Left renal pelvis (tissue), 4 donors: ENCODE results near the gene MTCL1. TPM values are rescaled to one million over a fixed set of nuclear protein-coding genes. Genes with fewer than 3 reads are reported as not detected.

Experiments used
- DNase-seq, 4 donors: peaks; one replicate each; pipeline ENCODE4 v3.0.0-alpha.2; 2013; ENCODE audit warnings: low read depth in 4 of 4, low spot score in 3 of 4
- polyA plus RNA-seq, 4 donors: library from polyadenylated mRNA; unstranded; fragments of 120-200 nt; gene quantifications; one replicate each; pipeline ENCODE4 v1.2.1, GENCODE V29; 2013; ENCODE audit not compliant: insufficient read length in 4 of 4

The MTCL1 gene
- polyA plus RNA-seq, 4 donors: 16.1 to 35.9 (median 26.9) TPM

- DNase-seq: no peak
Measured at GRCh38 chr18:8765783-8766463, 60.6 kb downstream of the MTCL1 start.

- no peak for DNase-seq
Measured at GRCh38 chr18:8766559-8767293, 61.4 kb downstream of the MTCL1 start.

DNA sequence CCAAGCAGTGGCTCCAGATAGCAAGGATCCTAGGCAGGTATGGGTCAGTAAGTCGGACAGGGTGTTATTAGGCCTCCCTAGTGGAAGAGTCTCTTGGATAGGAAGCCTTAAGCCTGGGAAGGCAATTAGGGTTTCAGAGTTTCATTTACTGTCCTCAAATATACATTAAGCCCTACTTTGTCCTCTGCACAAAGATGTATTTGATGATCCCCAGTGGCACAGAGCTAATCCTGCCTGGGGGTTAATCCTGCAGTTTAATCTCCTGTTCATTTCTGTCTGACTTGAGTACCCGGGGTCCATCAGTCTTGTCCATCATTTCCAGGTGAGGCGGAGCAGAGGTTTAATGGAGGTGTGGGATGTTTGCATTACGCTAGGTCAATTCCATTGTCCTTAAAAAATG, 62.0 kb downstream of the MTCL1 start:
- DNase-seq: no peak

DNA sequence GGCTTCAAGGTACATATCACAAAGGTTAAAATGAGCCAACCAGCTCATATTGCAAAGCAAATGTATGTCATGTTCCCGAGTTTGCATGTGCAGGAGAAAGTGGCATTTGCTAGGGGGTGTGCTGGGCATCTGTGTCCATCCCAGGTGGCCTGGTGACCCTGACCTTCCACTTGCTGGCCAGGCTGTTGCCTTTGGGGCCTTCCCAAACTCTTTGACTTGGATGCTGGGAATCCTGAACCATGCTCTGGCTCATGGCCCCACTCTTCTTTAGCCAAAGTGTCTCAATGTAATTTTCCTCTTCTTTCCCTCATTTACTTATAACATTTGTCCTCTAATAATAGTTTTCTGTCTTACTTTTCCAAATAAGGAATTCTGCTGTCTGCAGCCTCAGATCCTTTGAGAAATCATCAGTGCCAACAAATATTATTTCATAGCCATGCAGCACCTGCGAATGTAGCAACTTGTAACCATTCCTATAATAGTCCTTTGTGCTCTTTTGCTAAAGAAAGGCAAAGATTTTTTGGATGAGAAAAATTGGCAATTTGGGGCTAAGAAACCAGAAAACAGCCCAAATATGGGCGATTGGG, 64.2 kb downstream of the MTCL1 start:
- no peak for DNase-seq

GRCh38 chr18:8770657-8771056, 65.3 kb downstream of the MTCL1 start:
- DNase-seq: no peak

DNA sequence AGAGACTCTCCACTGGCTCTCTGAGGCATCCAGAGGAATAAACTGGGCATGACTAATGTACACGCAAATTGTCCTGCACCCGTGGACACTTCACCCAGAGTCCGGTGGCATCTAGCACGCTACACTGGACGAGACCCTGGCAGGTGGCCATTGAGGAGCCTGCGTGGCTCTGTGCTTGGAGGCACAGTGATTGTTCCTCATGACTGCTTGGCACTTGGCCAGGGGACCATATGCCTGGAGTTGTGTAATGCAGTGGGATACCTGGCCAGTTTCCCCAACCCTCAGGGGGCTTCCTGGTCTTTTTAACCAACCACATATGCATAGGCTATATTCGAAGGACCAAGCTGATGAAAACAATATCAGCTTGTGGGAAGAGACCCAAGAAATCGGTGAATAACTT, 66.6 kb downstream of the MTCL1 start:
- no peak for DNase-seq

DNA sequence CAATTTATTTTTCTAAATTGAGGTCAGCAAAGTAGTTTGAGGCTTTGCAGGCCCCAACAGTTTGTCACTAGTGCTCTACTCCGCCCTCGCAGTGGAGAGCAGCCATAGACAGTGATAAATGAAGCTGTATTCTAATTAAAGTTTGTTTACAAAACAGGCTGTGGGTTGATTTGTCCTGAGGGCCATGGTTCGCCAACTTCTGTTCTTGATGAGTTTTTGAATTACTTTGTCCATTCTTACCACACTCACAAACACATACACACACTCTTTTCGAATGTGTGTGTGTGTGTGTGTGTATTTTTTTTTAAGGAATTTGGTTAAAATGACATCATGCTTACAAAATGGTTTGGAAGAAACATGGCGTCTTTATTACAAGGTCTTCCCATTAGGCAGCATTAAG, 68.6 kb downstream of the MTCL1 start:
- no peak for DNase-seq

DNA sequence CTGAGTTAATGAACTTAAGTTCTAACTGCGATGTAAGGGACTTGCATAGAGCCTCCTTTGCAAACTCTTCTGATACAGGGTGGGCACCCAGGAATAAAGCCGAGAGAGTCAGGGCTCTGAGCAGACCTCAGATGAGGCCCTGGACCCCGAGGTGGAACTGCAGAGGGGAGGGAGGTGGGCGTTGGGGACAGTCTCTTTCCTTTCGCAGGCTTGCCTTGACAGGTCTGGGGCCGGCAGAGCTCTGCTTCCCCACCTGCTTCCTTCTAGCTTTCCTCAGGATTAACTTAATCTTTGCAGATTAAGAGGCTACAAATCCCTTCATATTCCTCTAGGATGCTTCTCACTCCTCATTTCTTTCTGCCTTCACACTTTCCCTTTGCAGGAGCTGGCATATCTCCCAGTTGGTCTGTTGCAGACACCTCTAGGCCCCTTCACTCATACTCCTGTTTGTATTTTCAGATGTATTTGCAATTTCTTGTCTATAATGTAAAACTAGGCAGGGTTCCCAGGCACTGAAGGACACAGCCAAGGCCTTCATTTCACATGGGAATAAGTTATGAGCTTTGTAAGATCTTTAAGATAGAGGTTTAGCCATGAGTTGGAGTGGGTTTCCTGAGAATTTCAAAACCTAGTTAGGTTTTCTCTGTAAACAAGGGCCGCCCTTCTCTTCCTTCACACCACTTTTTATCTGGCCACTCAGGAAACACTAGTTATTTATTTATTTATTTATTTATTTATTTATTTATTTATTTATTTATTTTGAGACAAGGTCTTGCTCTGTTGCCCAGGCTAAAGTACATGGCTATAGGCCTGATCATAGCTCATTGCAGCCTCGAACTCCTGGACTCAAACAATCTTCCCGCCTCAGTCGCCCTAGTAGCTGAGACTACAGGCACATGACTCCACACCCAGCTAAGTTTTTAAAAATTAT, 70.9 kb downstream of the MTCL1 start:
- no peak for DNase-seq

DNA sequence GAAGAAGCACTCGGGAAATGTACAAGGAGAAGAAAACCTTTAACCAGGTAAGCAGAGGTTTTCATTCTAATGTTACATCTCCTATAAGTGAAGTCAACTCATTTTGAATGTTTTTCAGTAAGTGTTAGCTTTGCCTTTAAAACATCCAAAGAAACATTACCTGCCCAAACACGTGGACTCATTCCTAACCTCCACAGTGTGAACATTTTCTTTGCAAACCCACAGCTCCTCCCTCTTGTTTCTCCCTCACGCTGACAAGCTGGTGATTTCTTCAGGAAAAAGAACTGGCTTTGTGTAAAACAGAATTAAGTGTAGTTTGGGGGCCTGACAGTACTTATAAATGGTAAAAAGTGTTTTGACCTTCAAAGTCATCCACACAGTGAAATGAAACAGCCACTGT, 72.5 kb downstream of the MTCL1 start:
- no peak for DNase-seq

GRCh38 chr18:8778386-8778785, 73.0 kb downstream of the MTCL1 start:
- no peak for DNase-seq

- DNase-seq: no peak
Measured at GRCh38 chr18:8778824-8779223, 73.5 kb downstream of the MTCL1 start.

GRCh38 chr18:8779251-8779650, 73.9 kb downstream of the MTCL1 start:
- no peak for DNase-seq

DNA sequence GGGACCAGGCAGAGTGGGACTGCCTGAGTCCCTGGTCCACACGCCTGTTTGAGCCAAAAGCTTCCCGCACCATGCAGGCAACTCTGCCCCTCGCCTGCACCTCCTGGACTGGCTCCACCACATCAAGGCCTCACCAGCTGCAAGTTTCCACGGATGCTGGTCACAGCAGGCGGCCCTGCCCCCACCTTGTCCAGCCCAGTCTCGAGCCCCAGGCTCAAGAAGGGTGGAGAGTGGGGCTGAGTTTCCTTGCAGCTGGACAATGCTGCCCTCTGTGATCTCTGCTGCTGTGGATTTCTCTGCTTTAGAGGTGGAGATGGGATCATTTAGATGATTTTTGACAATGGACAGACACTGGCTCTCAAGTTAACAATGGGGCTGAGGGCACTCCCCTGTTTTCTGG, 74.9 kb downstream of the MTCL1 start:
- no peak for DNase-seq

- DNase-seq: no peak
Measured at GRCh38 chr18:8781671-8782070, 76.3 kb downstream of the MTCL1 start.

DNA sequence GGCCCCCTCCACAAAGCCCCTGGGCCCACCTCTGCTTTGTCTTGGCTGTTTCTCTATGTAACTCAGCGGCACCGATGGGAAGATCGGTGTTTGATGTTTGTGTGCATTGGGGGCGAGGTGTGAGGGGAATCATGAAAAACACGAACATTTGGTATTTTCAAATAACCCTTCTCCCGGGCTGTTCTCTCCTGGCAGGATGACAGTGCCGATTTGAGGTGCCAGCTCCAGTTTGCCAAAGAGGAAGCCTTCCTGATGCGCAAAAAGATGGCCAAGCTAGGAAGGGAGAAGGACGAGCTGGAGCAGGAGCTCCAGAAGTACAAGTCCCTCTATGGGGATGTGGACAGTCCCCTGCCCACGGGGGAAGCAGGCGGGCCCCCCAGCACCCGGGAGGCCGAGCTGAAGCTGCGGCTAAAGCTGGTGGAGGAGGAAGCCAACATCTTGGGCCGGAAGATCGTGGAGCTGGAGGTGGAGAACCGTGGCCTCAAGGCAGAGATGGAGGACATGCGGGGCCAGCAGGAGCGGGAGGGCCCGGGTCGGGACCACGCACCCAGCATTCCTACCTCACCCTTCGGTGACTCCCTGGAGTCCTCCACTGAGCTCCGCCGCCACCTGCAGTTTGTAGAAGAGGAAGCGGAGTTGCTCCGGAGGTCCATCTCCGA, 78.1 kb downstream of the MTCL1 start:
- DNase-seq: no peak

DNA sequence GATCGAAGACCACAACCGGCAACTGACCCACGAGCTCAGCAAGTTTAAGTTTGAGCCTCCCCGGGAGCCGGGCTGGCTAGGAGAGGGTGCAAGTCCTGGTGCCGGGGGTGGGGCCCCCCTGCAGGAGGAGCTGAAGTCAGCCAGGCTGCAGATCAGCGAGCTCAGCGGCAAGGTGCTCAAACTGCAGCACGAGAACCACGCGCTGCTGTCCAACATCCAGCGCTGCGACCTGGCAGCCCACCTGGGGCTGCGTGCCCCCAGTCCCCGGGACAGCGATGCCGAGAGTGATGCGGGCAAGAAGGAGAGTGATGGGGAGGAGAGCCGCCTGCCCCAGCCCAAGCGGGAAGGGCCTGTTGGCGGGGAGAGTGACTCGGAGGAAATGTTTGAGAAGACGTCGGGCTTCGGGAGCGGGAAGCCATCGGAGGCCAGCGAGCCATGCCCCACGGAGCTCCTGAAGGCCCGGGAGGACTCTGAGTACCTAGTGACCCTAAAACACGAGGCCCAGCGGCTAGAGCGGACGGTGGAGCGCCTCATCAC, 78.7 kb downstream of the MTCL1 start:
- DNase-seq: no peak

DNA sequence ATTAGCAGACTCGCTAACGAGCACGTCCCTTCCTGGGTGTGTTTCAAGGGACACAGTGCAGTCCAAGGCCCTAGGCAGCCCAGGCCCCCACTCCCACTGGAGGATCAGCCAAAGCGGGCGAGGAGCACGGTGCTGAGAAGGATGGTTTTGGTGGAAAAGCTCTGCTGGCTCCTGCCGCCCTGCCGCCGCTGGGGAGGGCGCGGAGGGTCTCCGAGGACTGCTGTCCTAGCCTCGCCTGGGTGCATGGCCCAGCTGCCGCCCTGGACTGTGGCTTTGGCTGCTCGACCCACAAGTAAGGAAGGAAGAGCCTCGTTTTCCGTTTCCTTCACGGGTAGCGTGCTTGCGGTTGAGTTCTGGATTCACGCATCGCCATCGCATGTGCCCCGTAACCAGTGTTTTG, 79.9 kb downstream of the MTCL1 start:
- no peak for DNase-seq

DNA sequence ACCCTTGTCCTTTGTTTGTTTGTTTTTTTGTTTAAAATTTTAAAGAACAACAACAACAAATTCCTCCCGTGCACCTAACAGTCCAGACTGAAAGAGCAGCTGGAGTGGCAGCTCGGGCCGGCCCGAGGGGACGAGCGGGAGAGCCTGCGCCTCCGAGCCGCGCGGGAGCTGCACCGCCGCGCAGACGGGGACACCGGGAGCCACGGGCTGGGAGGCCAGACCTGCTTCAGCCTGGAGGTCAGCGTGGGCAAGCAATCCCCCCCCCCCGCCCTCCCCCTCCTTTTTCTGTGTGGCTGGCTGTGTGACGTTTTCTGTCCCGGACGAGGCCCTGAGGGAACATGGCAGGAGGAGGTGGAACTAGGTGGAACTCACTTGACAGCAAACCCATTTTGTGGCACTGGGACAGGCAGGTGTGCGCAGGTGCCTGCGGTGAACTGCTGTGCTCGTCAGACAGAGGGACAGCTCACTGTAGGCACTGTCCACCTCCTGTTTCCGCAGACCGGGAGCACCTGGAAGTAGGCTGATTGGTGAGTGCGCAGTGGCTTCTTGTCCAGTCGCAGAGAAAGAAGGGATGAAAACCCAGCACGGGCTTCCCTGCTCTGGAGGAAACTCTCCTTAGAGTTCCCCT, 80.6 kb downstream of the MTCL1 start:
- DNase-seq: no peak

GRCh38 chr18:8786483-8787370, 81.4 kb downstream of the MTCL1 start:
- DNase-seq: no peak
